ENCODE results near the gene CSNK1E. TPM values are rescaled to one million over a fixed set of nuclear protein-coding genes. Genes with fewer than 3 reads are reported as not detected.

Gene CSNK1E
- total RNA-seq, 1 donor from 2014 or later, result 107 TPM

DNA sequence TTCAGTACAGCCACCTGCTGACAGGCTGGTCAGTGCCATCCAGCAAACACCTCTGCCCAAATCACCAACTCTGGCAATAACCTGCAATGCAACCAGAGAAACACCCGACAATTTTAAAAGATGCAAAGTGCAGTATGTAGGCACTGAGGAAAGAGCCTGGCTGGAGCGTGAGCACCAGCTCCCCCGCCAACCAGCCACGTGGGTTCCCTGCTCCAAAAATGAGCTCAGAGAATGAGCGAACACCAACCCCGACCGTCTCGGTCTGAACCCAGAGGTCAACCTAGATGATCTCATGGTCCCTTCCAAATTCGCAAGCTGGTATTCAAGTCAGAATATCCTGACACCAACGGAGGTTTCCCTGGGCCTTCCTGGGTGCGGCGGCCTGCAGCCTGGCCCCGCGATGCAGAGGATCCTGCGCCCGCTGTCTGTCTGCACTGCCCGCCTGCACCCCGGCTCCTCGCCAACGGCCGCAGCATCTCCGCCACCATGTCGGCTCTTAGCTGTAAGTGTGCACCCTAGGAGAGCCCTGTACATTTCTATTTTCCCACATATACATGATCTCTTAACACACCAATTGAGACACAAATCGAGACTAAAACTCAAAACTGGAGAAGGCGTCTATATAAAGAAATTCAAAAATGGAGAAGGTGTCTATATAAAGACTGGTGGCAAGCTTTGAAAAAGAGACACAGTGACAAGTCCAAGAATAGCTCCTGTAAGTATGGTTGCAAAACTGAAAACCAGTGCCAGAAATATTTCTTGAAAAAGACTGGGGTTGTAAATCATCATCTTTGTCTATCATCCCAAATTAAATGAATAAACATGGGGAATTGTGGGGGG lies 67.2 kb downstream of the CSNK1E start:
- DNase-seq, result no peak

DNA sequence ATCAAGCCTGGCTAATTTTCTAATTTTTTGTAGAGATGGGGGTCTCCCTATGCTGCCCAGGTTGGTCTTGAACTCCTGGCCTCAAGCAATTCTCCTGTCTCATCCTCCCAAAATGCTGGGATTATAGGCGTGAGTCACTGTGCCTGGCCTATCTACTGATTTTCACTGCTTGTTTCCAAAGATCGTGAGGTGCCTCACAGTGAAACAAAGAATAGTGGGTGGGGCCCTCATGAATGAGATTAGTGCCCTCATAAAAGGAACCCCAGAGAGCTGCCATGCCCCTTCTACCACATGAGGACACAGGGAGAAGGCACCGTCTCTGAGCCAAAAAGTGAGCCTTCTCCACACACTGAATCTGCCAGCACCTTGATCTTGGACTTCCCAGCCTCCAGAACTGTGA lies 67.9 kb downstream of the CSNK1E start:
- DNase-seq, result no peak

DNA sequence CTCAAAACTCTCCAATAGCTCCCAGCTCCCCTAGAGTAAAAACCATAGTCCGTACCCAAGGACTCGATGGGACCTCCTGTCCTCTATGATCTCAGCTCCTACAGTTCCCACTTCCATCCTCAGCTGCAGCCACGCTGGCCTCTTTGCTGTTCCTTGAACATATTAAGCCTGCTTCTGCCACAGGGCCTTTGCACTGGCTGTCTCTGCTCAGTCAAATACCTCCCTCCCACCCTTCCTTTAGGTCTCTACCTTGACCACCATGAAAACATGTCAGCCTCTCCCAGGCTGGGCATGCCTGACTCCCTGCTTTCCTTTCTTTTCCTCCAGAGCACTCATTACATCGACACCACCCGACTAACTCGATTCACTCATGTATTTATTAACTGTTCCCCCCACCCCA lies 69.0 kb downstream of the CSNK1E start:
- no peak for DNase-seq

DNA sequence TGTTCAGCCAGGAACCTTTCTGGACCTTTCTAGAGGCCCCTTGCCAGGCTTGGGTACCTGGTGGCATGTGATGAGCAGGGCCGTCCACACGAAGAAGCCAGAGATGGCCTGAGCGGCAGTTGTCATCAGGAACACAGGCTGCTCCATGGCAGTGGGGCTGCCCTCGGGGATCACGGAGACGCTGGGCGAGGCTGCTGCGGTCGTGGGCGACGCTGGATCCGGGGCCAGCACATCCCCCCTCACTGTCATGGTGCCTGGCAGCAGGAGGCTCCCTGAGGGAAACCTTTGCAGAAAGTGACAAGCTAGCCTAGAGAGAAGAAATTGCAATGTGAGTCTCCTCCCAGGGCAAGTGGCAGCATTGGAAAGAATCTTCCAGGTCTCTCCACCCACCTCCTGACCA lies 69.5 kb downstream of the CSNK1E start:
- DNase-seq, result no peak

GRCh38 chr22:38246692-38247091 lies 70.5 kb downstream of the CSNK1E start:
- peak; percentile 87 for DNase-seq

GRCh38 chr22:38246046-38246658 lies 71.1 kb downstream of the CSNK1E start:
- DNase-seq, result no peak

- DNase-seq, result no peak
These were observed 73.1 kb downstream of the CSNK1E start for GRCh38 chr22:38244106-38244505.

- peak; percentile 95 for DNase-seq
These were observed 74.0 kb downstream of the CSNK1E start for GRCh38 chr22:38243007-38243765.

- peak; percentile 89 for DNase-seq
These were observed 76.4 kb downstream of the CSNK1E start for GRCh38 chr22:38240734-38241252.

Small RNA genes within 50 kb of the gene (small RNA-seq; reads per million reads assigned to genes)
- not detected for gene RF00017 (ENCODE audit: low replicate concordance)

Other genes with a start within 250 kb of the CSNK1E start
- gene SLC16A8, start 233.2 kb downstream of the CSNK1E start, total RNA-seq, result not detected
- not detected for gene BAIAP2L2, start 206.7 kb downstream of the CSNK1E start, total RNA-seq
- gene PLA2G6, start 135.6 kb downstream of the CSNK1E start, total RNA-seq, result 15.3 TPM
- 20.9 TPM for gene MAFF, start 115.4 kb downstream of the CSNK1E start, total RNA-seq
- gene TMEM184B, start 44.4 kb downstream of the CSNK1E start, total RNA-seq, result 34.3 TPM
- not detected for gene KCNJ4, start 137.8 kb upstream of the CSNK1E start, total RNA-seq
- gene KDELR3, start 150.7 kb upstream of the CSNK1E start, total RNA-seq, result 22.3 TPM
- 554 TPM for gene DDX17, start 188.9 kb upstream of the CSNK1E start, total RNA-seq

Data from tongue (tissue), 3 donors.